Measurements from ENCODE around the gene CPLANE1. TPM values are rescaled to one million over a fixed set of nuclear protein-coding genes. Genes with fewer than 3 reads are reported as not detected.
A peak's percentile ranks its signal among the peaks of the same experiment; 100 is the strongest.

CPLANE1 gene
- total and polyA plus RNA-seq, 2 donors (not counting 1 experiment from before 2014, with no cell fraction given): 15.3 to 20.0 TPM

GRCh38 chr5:37249815-37250164 is 614 bp upstream of the CPLANE1 start:
- Histone ChIP-seq H3K36me3 (ENCODE audit: control insufficient read depth, insufficient read depth, low read length) (no peaks in the 10 kb centered on the region), H3K27ac (ENCODE audit: insufficient read depth, low read length) (peak overlapping the region; percentile 90), H3K4me1 (ENCODE audit: control insufficient read depth, extremely low read depth, insufficient read depth, low read length) (peaks cover 5% of the 10 kb centered on the region), H3K4me2 (ENCODE audit: extremely low read depth, insufficient read depth, low read length) (peak overlapping the region; percentile 88), H3K27me3 (ENCODE audit: control insufficient read depth, insufficient read depth, low read length) (no peaks in the 10 kb centered on the region), H3K9me3 (ENCODE audit: control insufficient read depth, insufficient read depth, low read depth, low read length) (no peaks in the 10 kb centered on the region), H3K9ac (ENCODE audit: insufficient read depth, low read length) (no peak overlapping the region), H3K4me3 (replicated peaks in 1 of 4; ENCODE audit: control extremely low read depth in 1 of 4, insufficient read depth in 1 of 4, low read depth in 3 of 4, low read length in 4 of 4) (peak overlapping the region; percentile 61 to 94 (median 86)), H4K20me1 (ENCODE audit: control insufficient read depth, extremely low read depth, insufficient read depth, low read length) (no peaks in the 10 kb centered on the region), H3K79me2 (ENCODE audit: control insufficient read depth, insufficient read depth, low read length) (peaks cover 5% of the 10 kb centered on the region), H2AFZ (ENCODE audit: low read length) (peak overlapping the region; percentile 94)
- no peak for DNase-seq (ENCODE audit: low read depth in 2 of 2)
- TF ChIP-seq CTCF (conservative IDR thresholded peaks at IDR 0.05 in 1 of 2, IDR thresholded peaks at IDR 0.05 in 1 of 2; ENCODE audit: low read depth in 1 of 2, low read length in 2 of 2) (no peak), EZH2 (IDR thresholded peaks at IDR 0.05; ENCODE audit: low read length, missing control alignments) (no peak)

DNA sequence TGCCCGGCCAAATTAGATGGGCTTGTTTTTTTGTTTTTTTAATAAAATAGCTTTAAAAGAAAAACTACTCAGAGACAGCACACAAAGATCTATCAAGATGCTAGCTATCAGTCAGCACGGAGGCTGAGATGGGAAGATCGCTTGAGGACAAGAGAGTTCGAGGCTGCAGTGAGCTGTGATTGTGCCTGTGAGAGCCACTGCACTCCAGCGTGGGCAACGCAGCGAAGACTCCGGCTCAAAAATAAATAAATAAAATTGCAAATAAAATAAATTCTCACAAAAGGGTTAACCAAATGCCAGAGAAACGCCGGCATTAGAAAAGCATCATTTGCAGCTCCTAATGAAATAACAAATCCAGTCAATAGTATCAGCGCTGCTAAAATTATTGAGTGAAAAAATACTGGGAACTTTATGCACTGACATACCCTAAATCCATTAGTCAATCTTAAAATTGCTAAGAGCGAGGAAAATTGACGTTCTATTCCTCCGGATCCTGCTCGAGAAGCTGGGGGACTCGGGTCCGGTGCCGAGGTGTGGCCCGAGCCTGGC is 681 bp downstream of the CPLANE1 start:
- Histone ChIP-seq H3K27ac (ENCODE audit: insufficient read depth, low read length) (peak overlapping the region; percentile 90), H4K20me1 (ENCODE audit: control insufficient read depth, extremely low read depth, insufficient read depth, low read length) (no peaks in the 10 kb centered on the region), H3K4me3 (replicated peaks in 1 of 4; ENCODE audit: control extremely low read depth in 1 of 4, insufficient read depth in 1 of 4, low read depth in 3 of 4, low read length in 4 of 4) (peak overlapping the region; percentile 86 to 96 (median 90)), H3K9me3 (ENCODE audit: control insufficient read depth, insufficient read depth, low read depth, low read length) (no peaks in the 10 kb centered on the region), H3K4me2 (ENCODE audit: extremely low read depth, insufficient read depth, low read length) (peak overlapping the region; percentile 88), H3K27me3 (ENCODE audit: control insufficient read depth, insufficient read depth, low read length) (no peaks in the 10 kb centered on the region), H3K36me3 (ENCODE audit: control insufficient read depth, insufficient read depth, low read length) (no peaks in the 10 kb centered on the region), H3K9ac (ENCODE audit: insufficient read depth, low read length) (peak overlapping the region; percentile 98), H2AFZ (ENCODE audit: low read length) (peak overlapping the region; percentile 91), H3K4me1 (ENCODE audit: control insufficient read depth, extremely low read depth, insufficient read depth, low read length) (peaks cover 5% of the 10 kb centered on the region), H3K79me2 (ENCODE audit: control insufficient read depth, insufficient read depth, low read length) (peaks cover 5% of the 10 kb centered on the region)
- no peak for TF ChIP-seq CTCF (conservative IDR thresholded peaks at IDR 0.05 in 1 of 2, IDR thresholded peaks at IDR 0.05 in 1 of 2; ENCODE audit: low read depth in 1 of 2, low read length in 2 of 2)
- TF ChIP-seq EZH2 (IDR thresholded peaks at IDR 0.05; ENCODE audit: low read length, missing control alignments): no peak
- peak; percentile 4 to 17 for DNase-seq (ENCODE audit: low read depth in 2 of 2)

- Histone ChIP-seq H2AFZ (ENCODE audit: low read length) (no peak overlapping the region), H3K4me3 (replicated peaks in 1 of 4; ENCODE audit: control extremely low read depth in 1 of 4, insufficient read depth in 1 of 4, low read depth in 3 of 4, low read length in 4 of 4) (no peak overlapping the region)
Observed at GRCh38 chr5:37247496-37247895, 1.7 kb downstream of the CPLANE1 start.

More at GRCh38 chr5:37247496-37247895, 1.7 kb downstream of the CPLANE1 start:
- Histone ChIP-seq H3K9ac (ENCODE audit: insufficient read depth, low read length) (no peak overlapping the region), H3K36me3 (ENCODE audit: control insufficient read depth, insufficient read depth, low read length) (no peaks in the 10 kb centered on the region), H3K4me1 (ENCODE audit: control insufficient read depth, extremely low read depth, insufficient read depth, low read length) (peaks cover 5% of the 10 kb centered on the region), H3K4me2 (ENCODE audit: extremely low read depth, insufficient read depth, low read length) (peak overlapping the region; percentile 29), H4K20me1 (ENCODE audit: control insufficient read depth, extremely low read depth, insufficient read depth, low read length) (no peaks in the 10 kb centered on the region), H3K27ac (ENCODE audit: insufficient read depth, low read length) (no peak overlapping the region), H3K27me3 (ENCODE audit: control insufficient read depth, insufficient read depth, low read length) (no peaks in the 10 kb centered on the region), H3K9me3 (ENCODE audit: control insufficient read depth, insufficient read depth, low read depth, low read length) (no peaks in the 10 kb centered on the region), H3K79me2 (ENCODE audit: control insufficient read depth, insufficient read depth, low read length) (peaks cover 5% of the 10 kb centered on the region)
- TF ChIP-seq EZH2 (IDR thresholded peaks at IDR 0.05; ENCODE audit: low read length, missing control alignments): no peak
- no peak for TF ChIP-seq CTCF (conservative IDR thresholded peaks at IDR 0.05 in 1 of 2, IDR thresholded peaks at IDR 0.05 in 1 of 2; ENCODE audit: low read depth in 1 of 2, low read length in 2 of 2)
- no peak for DNase-seq (ENCODE audit: low read depth in 2 of 2)

Measured in fibroblast of lung (primary cell).